NT2/D1 (cell line): ENCODE results near the gene IQSEC1.

Experiments used
- SUZ12 ChIP-seq: IDR thresholded peaks from 2 replicates; pipeline ENCODE4 v1.6.1; 2011; ENCODE audit not compliant: insufficient read length, insufficient read depth; ENCODE audit errors: extremely low read depth
- YY1 ChIP-seq: IDR thresholded peaks from 2 replicates; pipeline ENCODE4 v1.6.1; 2011; ENCODE audit not compliant: insufficient read length, insufficient read depth
- ZNF274 ChIP-seq: IDR thresholded peaks from 2 replicates; pipeline ENCODE4 v1.6.1; 2011; ENCODE audit warnings: mild to moderate bottlenecking, low read depth, low read length

- TF ChIP-seq SUZ12, result no peak
- no peak for TF ChIP-seq ZNF274
- TF ChIP-seq YY1, result no peak
Observed at GRCh38 chr3:12986986-12987385, 86.2 kb downstream of the IQSEC1 start.
